Hepatocyte (in vitro differentiated cells): ENCODE results near the gene NIPA2.

Experiments
- CTCF ChIP-seq: fragments of 200-600 bp; sonication (generic); IDR thresholded peaks from 2 replicates; pipeline ENCODE4 v1.5.1; 2016; ENCODE audit warnings: antibody characterized with exemption, mild to moderate bottlenecking; ENCODE audit not compliant: poor library complexity
- EZH2 ChIP-seq: fragments of 200-600 bp; sonication (generic); IDR thresholded peaks from 2 replicates; pipeline ENCODE4 v1.6.1; 2016; ENCODE audit warnings: antibody characterized with exemption, mild to moderate bottlenecking, borderline replicate concordance
- EZH2phosphoT487 ChIP-seq: fragments of 200-600 bp; sonication (generic); IDR thresholded peaks from one replicate; pipeline ENCODE4 v1.6.1; 2018; ENCODE audit warnings: antibody characterized with exemption, mild to moderate bottlenecking, low read depth, moderate library complexity; ENCODE audit not compliant: unreplicated experiment, severe bottlenecking

GRCh38 chr15:22893881-22894280 is 55.4 kb downstream of the NIPA2 start:
- TF ChIP-seq CTCF = no peak
- no peak for TF ChIP-seq EZH2phosphoT487
- no peak for TF ChIP-seq EZH2
